LNCaP clone FGC (cell line): ENCODE measurements around the gene RASGRP2.

ENCODE experiments used
- DNase-seq: peaks from one replicate; pipeline ENCODE4 v3.0.0-alpha.2; 2011; ENCODE audit warnings: low read depth
- H3K4me3 ChIP-seq: 2 replicates; pipeline ENCODE4 v1.5.1; 2011; ENCODE audit warnings: mild to moderate bottlenecking, low read depth, low read length, control low read depth
- TF ChIP-seq, protein P1 (sequence below): IDR thresholded peaks from 2 replicates; pipeline ENCODE4 v1.5.1; 2012; ENCODE audit warnings: mild to moderate bottlenecking; ENCODE audit not compliant: control insufficient read depth, insufficient read depth; ENCODE audit errors: extremely low read depth

Gene RASGRP2

GRCh38 chr11:64726211-64726641 lies 17.7 kb downstream of the RASGRP2 start:
- no peak overlapping the region for H3K4me3 ChIP-seq
- TF ChIP-seq, protein P1, sequence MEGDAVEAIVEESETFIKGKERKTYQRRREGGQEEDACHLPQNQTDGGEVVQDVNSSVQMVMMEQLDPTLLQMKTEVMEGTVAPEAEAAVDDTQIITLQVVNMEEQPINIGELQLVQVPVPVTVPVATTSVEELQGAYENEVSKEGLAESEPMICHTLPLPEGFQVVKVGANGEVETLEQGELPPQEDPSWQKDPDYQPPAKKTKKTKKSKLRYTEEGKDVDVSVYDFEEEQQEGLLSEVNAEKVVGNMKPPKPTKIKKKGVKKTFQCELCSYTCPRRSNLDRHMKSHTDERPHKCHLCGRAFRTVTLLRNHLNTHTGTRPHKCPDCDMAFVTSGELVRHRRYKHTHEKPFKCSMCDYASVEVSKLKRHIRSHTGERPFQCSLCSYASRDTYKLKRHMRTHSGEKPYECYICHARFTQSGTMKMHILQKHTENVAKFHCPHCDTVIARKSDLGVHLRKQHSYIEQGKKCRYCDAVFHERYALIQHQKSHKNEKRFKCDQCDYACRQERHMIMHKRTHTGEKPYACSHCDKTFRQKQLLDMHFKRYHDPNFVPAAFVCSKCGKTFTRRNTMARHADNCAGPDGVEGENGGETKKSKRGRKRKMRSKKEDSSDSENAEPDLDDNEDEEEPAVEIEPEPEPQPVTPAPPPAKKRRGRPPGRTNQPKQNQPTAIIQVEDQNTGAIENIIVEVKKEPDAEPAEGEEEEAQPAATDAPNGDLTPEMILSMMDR: no peak
- DNase-seq: no peak

DNA sequence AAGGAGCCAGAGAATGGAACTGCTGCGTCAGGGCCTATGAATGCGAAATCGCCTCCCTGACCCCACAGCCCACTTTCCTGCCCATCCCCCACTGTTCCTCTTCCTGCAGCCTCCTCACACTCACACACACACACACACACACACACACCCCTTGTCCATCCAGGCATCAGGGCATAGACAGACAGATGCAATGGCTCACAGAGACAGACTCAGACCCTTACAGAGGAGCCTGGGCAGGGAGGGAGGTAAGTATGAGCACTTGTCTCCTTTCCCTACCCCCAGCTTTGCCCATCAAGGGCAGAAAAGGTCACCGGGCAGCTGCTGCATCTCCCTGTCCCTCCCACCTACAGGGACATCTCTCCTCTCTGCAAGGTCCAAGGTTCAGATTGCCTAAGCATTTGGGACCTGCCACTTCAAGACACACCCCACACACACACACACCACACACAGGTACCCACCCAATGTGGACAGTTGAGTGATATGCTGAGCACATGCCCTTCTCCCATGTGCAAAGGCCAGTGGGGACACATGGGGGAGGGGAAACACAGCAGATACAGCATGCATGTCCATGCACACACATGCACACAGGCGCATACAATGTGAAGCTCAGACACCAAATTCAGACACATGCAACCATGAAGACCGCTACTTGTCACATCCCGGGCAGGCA lies 18.9 kb downstream of the RASGRP2 start:
- TF ChIP-seq, protein P1: no peak
- no peak for DNase-seq
- H3K4me3 ChIP-seq: no peak overlapping the region

GRCh38 chr11:64723907-64724862 lies 19.8 kb downstream of the RASGRP2 start:
- TF ChIP-seq, protein P1: no peak
- DNase-seq: no peak
- no peak overlapping the region for H3K4me3 ChIP-seq

- TF ChIP-seq, protein P1: peak; percentile 84
- DNase-seq: peak; percentile 44
- H3K4me3 ChIP-seq: peak within 1 kb of the TSS; percentile 57
These were observed 20.6 kb downstream of the RASGRP2 start, which contains the start of gene NRXN2 for GRCh38 chr11:64723117-64723906. Gene NRXN2, minus strand, starts transcription at chr11:64723197. Its CDS starts 9,498 bp downstream, at chr11:64713699.

DNA sequence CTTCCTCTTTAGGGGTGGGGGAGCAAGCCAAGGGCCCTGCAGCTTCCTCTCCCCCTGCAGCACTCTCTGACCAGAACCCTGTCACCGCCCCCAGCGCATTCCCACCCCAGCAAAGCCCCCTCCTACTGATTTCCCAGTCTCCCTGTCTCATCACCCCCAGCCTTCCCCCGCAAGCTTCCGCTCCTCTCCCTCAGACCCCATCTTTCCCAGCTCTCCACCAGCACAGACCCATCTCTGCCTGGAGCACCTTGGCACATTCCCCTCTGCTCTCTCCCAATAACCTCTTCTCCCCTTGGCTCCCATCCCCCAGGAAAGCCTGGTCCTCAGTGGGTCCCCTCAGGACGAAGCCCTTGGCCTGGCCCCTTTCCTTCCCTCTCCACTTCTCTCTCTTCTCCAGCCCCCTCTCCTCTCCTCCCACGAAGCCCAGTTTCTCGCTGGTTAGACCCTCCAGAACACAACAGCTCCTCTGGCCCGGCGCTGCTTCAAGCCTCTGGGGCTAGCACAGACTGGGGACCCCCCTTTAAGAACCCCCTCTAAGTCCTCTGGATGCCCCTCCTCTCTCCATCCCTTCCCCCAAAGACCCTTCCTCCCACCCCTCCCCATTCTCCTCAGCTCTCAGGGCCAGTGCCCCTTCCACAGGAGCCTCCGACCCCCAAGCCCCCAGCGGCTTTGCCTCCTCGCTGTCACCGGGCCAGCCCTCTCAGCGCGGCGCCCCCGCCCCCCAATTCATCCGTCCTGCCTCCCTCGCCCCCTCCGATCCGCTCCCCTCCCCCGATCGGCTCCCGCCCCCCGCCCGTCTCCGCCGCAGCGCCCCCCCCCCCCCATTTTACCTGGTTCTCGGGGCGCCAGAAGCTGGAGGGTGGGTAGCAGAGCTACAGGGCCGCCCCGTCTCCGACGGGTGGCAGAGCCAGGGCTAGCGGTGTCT lies 21.5 kb downstream of the RASGRP2 start:
- TF ChIP-seq, protein P1: no peak
- H3K4me3 ChIP-seq: no peak overlapping the region
- no peak for DNase-seq

GRCh38 chr11:64721359-64721699 lies 22.6 kb downstream of the RASGRP2 start:
- DNase-seq: no peak
- H3K4me3 ChIP-seq: no peak overlapping the region
- TF ChIP-seq, protein P1: no peak
